GM23338 (cell line): Measurements from ENCODE around the gene NRDE2. TPM values are rescaled to one million over a fixed set of nuclear protein-coding genes. Genes with fewer than 3 reads are reported as not detected.

Experiments used
- ATAC-seq: fragments of 200-7000 bp; cut with Tn5 transposase; 3 replicates; pipeline ENCODE4 v1.9.1; 2020
- DNase-seq: peaks from one replicate; pipeline ENCODE4 v3.0.0-alpha.2; 2015; ENCODE audit warnings: low spot score
- H2AFZ ChIP-seq: fragments of 200-600 bp; sonication (generic); 2 replicates; pipeline ENCODE4 v1.8.0; 2016; ENCODE audit warnings: antibody characterized with exemption, mild to moderate bottlenecking, moderate library complexity
- H3F3A ChIP-seq: fragments of 200-600 bp; sonication (generic); replicated peaks from 2 replicates; pipeline ENCODE4 v1.8.0; 2017; ENCODE audit warnings: antibody characterized with exemption, mixed run types, low read depth
- H3K27ac ChIP-seq: fragments of 200-600 bp; sonication (generic); 2 replicates; pipeline ENCODE4 v1.6.1; 2016; ENCODE audit warnings: low read depth
- H3K27me3 ChIP-seq: fragments of 200-600 bp; sonication (generic); 2 replicates; pipeline ENCODE4 v1.8.0; 2016; ENCODE audit warnings: mild to moderate bottlenecking, mixed run types, moderate library complexity; ENCODE audit not compliant: insufficient read depth
- H3K36me3 ChIP-seq: fragments of 200-600 bp; sonication (generic); 2 replicates; pipeline ENCODE4 v1.8.0; 2016; ENCODE audit warnings: mild to moderate bottlenecking; ENCODE audit not compliant: insufficient read depth
- H3K4me1 ChIP-seq: fragments of 200-600 bp; sonication (generic); 2 replicates; pipeline ENCODE4 v1.8.0; 2016; ENCODE audit warnings: mild to moderate bottlenecking, moderate library complexity; ENCODE audit not compliant: insufficient read depth
- H3K4me2 ChIP-seq: fragments of 200-600 bp; sonication (generic); 2 replicates; pipeline ENCODE4 v1.7.1; 2017; ENCODE audit warnings: mixed run types
- H3K4me3 ChIP-seq: fragments of 200-600 bp; sonication (generic); 2 replicates; pipeline ENCODE4 v1.6.1; 2016; ENCODE audit warnings: mixed run types
- H3K79me2 ChIP-seq: fragments of 200-600 bp; sonication (generic); replicated peaks from 2 replicates; pipeline ENCODE4 v1.8.0; 2017; ENCODE audit warnings: mild to moderate bottlenecking; ENCODE audit not compliant: insufficient read depth
- H3K9me2 ChIP-seq: fragments of 200-600 bp; sonication (generic); 2 replicates; pipeline ENCODE4 v1.8.0; 2017; ENCODE audit not compliant: insufficient read depth
- H4K20me1 ChIP-seq: fragments of 200-600 bp; sonication (generic); replicated peaks from 2 replicates; pipeline ENCODE4 v1.8.0; 2017; ENCODE audit warnings: mild to moderate bottlenecking; ENCODE audit not compliant: insufficient read depth
- H3K27ac Mint-ChIP-seq: 2 replicates; pipeline ENCODE4 v1.8.0; 2020; ENCODE audit warnings: inconsistent platforms, mild to moderate bottlenecking, moderate library complexity, mixed read lengths
- H3K27me3 Mint-ChIP-seq: 3 replicates; pipeline ENCODE4 v1.8.0; 2022; ENCODE audit warnings: low read depth, mild to moderate bottlenecking, moderate library complexity, mixed read lengths, inconsistent platforms; ENCODE audit not compliant: insufficient read depth, poor library complexity
- H3K36me3 Mint-ChIP-seq: 3 replicates; pipeline ENCODE4 v1.8.0; 2021; ENCODE audit warnings: low read depth, mild to moderate bottlenecking, inconsistent platforms, moderate library complexity, mixed read lengths
- H3K4me1 Mint-ChIP-seq: 3 replicates; pipeline ENCODE4 v1.8.0; 2020; ENCODE audit warnings: mild to moderate bottlenecking, inconsistent platforms, mixed read lengths
- H3K4me3 Mint-ChIP-seq: 3 replicates; pipeline ENCODE4 v1.8.0; 2021; ENCODE audit warnings: moderate library complexity, mild to moderate bottlenecking, inconsistent platforms, mixed read lengths
- H3K9me3 Mint-ChIP-seq: 3 replicates; pipeline ENCODE4 v1.8.0; 2020; ENCODE audit warnings: moderate library complexity, mild to moderate bottlenecking, inconsistent platforms, mixed read lengths
- CREB1 ChIP-seq: fragments of 250-450 bp; sonication (Bioruptor Pico); IDR thresholded peaks from 2 replicates; pipeline ENCODE4 v1.5.0; 2020; ENCODE audit warnings: low read depth, mild to moderate bottlenecking, moderate library complexity
- CTCF ChIP-seq, 2 experiments: fragments of 200-600 bp in 1 of 2; sonication (generic) in 1 of 2; conservative IDR thresholded peaks; 2 replicates each; pipeline versions ENCODE4 v1.5.1 to v1.6.1; 2016 to 2017; ENCODE audit warnings: antibody characterized with exemption in 2 of 2, low read depth in 2 of 2, mild to moderate bottlenecking in 2 of 2, moderate library complexity in 1 of 2
- ETS1 ChIP-seq: IDR thresholded peaks from 2 replicates; pipeline ENCODE4 v1.6.1; 2016; ENCODE audit warnings: antibody characterized with exemption
- EZH2 ChIP-seq: fragments of 200-600 bp; sonication (generic); IDR thresholded peaks from one replicate; pipeline ENCODE4 v1.8.0; 2017; ENCODE audit warnings: antibody characterized with exemption, mild to moderate bottlenecking, low read depth; ENCODE audit not compliant: unreplicated experiment
- JUNB ChIP-seq: IDR thresholded peaks from one replicate; pipeline ENCODE4 v1.6.1; 2016; ENCODE audit warnings: antibody characterized with exemption; ENCODE audit not compliant: unreplicated experiment
- NANOG ChIP-seq: IDR thresholded peaks from 2 replicates; pipeline ENCODE4 v1.6.1; 2016; ENCODE audit warnings: antibody characterized with exemption, borderline replicate concordance
- POLR2AphosphoS5 ChIP-seq: IDR thresholded peaks from 2 replicates; pipeline ENCODE4 v1.6.1; 2016; ENCODE audit warnings: antibody characterized with exemption, low read depth
- REST ChIP-seq: IDR thresholded peaks from one replicate; pipeline ENCODE4 v1.6.1; 2018; ENCODE audit warnings: antibody characterized with exemption; ENCODE audit not compliant: unreplicated experiment
- STAT1 ChIP-seq: IDR thresholded peaks from one replicate; pipeline ENCODE4 v1.6.1; 2016; ENCODE audit warnings: antibody characterized with exemption; ENCODE audit not compliant: unreplicated experiment
- ZNF114 ChIP-seq: fragments of 250-450 bp; sonication (Bioruptor Pico); IDR thresholded peaks from 2 replicates; pipeline ENCODE4 v1.5.0; 2020; ENCODE audit warnings: mild to moderate bottlenecking, moderate library complexity
- ZNF331 ChIP-seq: fragments of 250-450 bp; sonication (Bioruptor Pico); IDR thresholded peaks from 2 replicates; pipeline ENCODE4 v1.5.0; 2020; ENCODE audit warnings: low read depth, mild to moderate bottlenecking, moderate library complexity
- polyA plus RNA-seq: library from polyadenylated mRNA; unstranded; fragments of >200 nt; fragmentation: Nextera tagmentation; extraction: Ambion mirVana; gene quantifications from 2 replicates; pipeline ENCODE4 v1.2.1, GENCODE V29; 2016
- total RNA-seq: library from RNA; depleted of rRNA; stranded (reverse); fragments of >200 nt; shearing (Covaris generic); gene quantifications from 2 replicates; pipeline ENCODE4 v1.2.3, GENCODE V29; 2014
- TF ChIP-seq, protein P1 (sequence below): fragments of 250-450 bp; sonication (Bioruptor Pico); IDR thresholded peaks from 2 replicates; pipeline ENCODE4 v1.5.0; 2020; ENCODE audit warnings: mild to moderate bottlenecking, moderate library complexity

The NRDE2 gene
- total and polyA plus RNA-seq, 2 experiments from 2014 or later: 9.8 to 20.6 TPM

GRCh38 chr14:90288651-90289355 is 42.9 kb downstream of the NRDE2 start:
- DNase-seq (no peak), ATAC-seq (no peak)
- Mint-ChIP-seq H3K4me1 (peaks cover 21% of the 10 kb centered on the region), H3K4me3 (no peak overlapping the region), H3K36me3 (peaks cover 47% of the 10 kb centered on the region), H3K27me3 (peaks cover 6% of the 10 kb centered on the region), H3K27ac (no peak overlapping the region), H3K9me3 (no peaks in the 10 kb centered on the region)
- Histone ChIP-seq H3K36me3 (no peaks in the 10 kb centered on the region; the same call in 1 of the 2 replicates), H3K9me2 (no peaks in the 10 kb centered on the region), H3K27me3 (no peaks in the 10 kb centered on the region), H3K79me2 (no peaks in the 10 kb centered on the region), H3K4me1 (no peaks in the 10 kb centered on the region), H4K20me1 (0 out of 2 replicates have a peak, but pooled peaks cover 3% of the 10 kb centered on the region), H3K4me2 (no peak overlapping the region), H3K4me3 (no peak overlapping the region), H3F3A (no peaks in the 10 kb centered on the region), H3K27ac (no peak overlapping the region), H2AFZ (no peak overlapping the region)
- no peak for TF ChIP-seq EZH2
- no peak for TF ChIP-seq CREB1 (CRISPR knock-in tag)
- TF ChIP-seq, protein P1, sequence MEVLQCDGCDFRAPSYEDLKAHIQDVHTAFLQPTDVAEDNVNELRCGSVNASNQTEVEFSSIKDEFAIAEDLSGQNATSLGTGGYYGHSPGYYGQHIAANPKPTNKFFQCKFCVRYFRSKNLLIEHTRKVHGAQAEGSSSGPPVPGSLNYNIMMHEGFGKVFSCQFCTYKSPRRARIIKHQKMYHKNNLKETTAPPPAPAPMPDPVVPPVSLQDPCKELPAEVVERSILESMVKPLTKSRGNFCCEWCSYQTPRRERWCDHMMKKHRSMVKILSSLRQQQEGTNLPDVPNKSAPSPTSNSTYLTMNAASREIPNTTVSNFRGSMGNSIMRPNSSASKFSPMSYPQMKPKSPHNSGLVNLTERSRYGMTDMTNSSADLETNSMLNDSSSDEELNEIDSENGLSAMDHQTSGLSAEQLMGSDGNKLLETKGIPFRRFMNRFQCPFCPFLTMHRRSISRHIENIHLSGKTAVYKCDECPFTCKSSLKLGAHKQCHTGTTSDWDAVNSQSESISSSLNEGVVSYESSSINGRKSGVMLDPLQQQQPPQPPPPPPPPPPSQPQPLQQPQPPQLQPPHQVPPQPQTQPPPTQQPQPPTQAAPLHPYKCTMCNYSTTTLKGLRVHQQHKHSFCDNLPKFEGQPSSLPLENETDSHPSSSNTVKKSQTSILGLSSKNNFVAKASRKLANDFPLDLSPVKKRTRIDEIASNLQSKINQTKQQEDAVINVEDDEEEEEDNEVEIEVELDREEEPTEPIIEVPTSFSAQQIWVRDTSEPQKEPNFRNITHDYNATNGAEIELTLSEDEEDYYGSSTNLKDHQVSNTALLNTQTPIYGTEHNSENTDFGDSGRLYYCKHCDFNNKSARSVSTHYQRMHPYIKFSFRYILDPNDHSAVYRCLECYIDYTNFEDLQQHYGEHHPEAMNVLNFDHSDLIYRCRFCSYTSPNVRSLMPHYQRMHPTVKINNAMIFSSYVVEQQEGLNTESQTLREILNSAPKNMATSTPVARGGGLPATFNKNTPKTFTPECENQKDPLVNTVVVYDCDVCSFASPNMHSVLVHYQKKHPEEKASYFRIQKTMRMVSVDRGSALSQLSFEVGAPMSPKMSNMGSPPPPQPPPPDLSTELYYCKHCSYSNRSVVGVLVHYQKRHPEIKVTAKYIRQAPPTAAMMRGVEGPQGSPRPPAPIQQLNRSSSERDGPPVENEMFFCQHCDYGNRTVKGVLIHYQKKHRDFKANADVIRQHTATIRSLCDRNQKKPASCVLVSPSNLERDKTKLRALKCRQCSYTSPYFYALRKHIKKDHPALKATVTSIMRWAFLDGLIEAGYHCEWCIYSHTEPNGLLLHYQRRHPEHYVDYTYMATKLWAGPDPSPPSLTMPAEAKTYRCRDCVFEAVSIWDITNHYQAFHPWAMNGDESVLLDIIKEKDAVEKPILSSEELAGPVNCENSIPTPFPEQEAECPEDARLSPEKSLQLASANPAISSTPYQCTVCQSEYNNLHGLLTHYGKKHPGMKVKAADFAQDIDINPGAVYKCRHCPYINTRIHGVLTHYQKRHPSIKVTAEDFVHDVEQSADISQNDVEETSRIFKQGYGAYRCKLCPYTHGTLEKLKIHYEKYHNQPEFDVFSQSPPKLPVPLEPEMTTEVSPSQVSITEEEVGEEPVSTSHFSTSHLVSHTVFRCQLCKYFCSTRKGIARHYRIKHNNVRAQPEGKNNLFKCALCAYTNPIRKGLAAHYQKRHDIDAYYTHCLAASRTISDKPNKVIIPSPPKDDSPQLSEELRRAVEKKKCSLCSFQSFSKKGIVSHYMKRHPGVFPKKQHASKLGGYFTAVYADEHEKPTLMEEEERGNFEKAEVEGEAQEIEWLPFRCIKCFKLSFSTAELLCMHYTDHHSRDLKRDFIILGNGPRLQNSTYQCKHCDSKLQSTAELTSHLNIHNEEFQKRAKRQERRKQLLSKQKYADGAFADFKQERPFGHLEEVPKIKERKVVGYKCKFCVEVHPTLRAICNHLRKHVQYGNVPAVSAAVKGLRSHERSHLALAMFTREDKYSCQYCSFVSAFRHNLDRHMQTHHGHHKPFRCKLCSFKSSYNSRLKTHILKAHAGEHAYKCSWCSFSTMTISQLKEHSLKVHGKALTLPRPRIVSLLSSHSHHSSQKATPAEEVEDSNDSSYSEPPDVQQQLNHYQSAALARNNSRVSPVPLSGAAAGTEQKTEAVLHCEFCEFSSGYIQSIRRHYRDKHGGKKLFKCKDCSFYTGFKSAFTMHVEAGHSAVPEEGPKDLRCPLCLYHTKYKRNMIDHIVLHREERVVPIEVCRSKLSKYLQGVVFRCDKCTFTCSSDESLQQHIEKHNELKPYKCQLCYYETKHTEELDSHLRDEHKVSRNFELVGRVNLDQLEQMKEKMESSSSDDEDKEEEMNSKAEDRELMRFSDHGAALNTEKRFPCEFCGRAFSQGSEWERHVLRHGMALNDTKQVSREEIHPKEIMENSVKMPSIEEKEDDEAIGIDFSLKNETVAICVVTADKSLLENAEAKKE (CRISPR knock-in tag): no peak
- TF ChIP-seq CTCF (conservative IDR thresholded peaks at IDR 0.05; ENCODE audit: low read depth in 2 of 2): no peak
- TF ChIP-seq REST: no peak
- no peak for TF ChIP-seq NANOG
- TF ChIP-seq ZNF331: no peak
- no peak for TF ChIP-seq ZNF114 (CRISPR knock-in tag)
- TF ChIP-seq ETS1: no peak
- no peak for TF ChIP-seq POLR2AphosphoS5
- TF ChIP-seq JUNB: no peak
- no peak for TF ChIP-seq STAT1
